Neural cell (in vitro differentiated cells): ENCODE results near the gene FSIP2. TPM values are rescaled to one million over a fixed set of nuclear protein-coding genes. Genes with fewer than 3 reads are reported as not detected.

Experiments used
- H2AFZ ChIP-seq: fragments of 200-600, 300-800 bp; sonication (generic), shearing (Covaris generic); 2 replicates; pipeline ENCODE4 v1.6.0; 2014; ENCODE audit warnings: low read depth, mild to moderate bottlenecking, antibody characterized with exemption, low read length, moderate library complexity
- H3F3A ChIP-seq: fragments of 200-600 bp; shearing (Covaris generic); 2 replicates; pipeline ENCODE4 v1.6.1; 2016; ENCODE audit warnings: mild to moderate bottlenecking, moderate library complexity, mixed read lengths, antibody characterized with exemption, low read length; ENCODE audit not compliant: insufficient read depth, poor library complexity, severe bottlenecking
- H3K27ac ChIP-seq: fragments of 200-600, 300-800 bp; sonication (generic), shearing (Covaris generic); 2 replicates; pipeline ENCODE4 v1.5.1; 2014; ENCODE audit warnings: mild to moderate bottlenecking, low read length, moderate library complexity
- H3K27me3 ChIP-seq: fragments of 300-800, 200-600 bp; sonication (generic), shearing (Covaris generic); 2 replicates; pipeline ENCODE4 v1.6.0; 2014; ENCODE audit warnings: mild to moderate bottlenecking, low read depth, low read length, moderate library complexity; ENCODE audit not compliant: insufficient read depth
- H3K36me3 ChIP-seq: fragments of 300-800, 200-600 bp; sonication (generic), shearing (Covaris generic); 2 replicates; pipeline ENCODE4 v1.5.1; 2014; ENCODE audit warnings: mild to moderate bottlenecking, antibody characterized with exemption, low read length, moderate library complexity; ENCODE audit not compliant: insufficient read depth
- H3K4me2 ChIP-seq: fragments of 300-800, 200-600 bp; sonication (generic), shearing (Covaris generic); 2 replicates; pipeline ENCODE4 v1.6.0; 2014; ENCODE audit warnings: mild to moderate bottlenecking, low read length
- H3K4me3 ChIP-seq: fragments of 300-800, 200-600 bp; sonication (generic), shearing (Covaris generic); 2 replicates; pipeline ENCODE4 v1.5.1; 2014; ENCODE audit warnings: mild to moderate bottlenecking, low read length, moderate library complexity
- H3K79me2 ChIP-seq: fragments of 200-600 bp; shearing (Covaris generic); replicated peaks from 2 replicates; pipeline ENCODE4 v1.6.0; 2014; ENCODE audit warnings: mild to moderate bottlenecking, low read length, moderate library complexity; ENCODE audit not compliant: insufficient read depth
- H3K9ac ChIP-seq: fragments of 300-800, 200-600 bp; sonication (generic), shearing (Covaris generic); 2 replicates; pipeline ENCODE4 v1.6.1; 2016; ENCODE audit warnings: mild to moderate bottlenecking, low read length, mixed read lengths
- H3K9me2 ChIP-seq: fragments of 200-600 bp; shearing (Covaris generic); 2 replicates; pipeline ENCODE4 v1.6.1; 2016; ENCODE audit warnings: mild to moderate bottlenecking, low read length, mixed read lengths; ENCODE audit not compliant: insufficient read depth
- H3K9me3 ChIP-seq: fragments of 200-600, 300-800 bp; sonication (generic), shearing (Covaris generic); 2 replicates; pipeline ENCODE4 v1.6.1; 2016; ENCODE audit warnings: mild to moderate bottlenecking, mixed run types, low read length, moderate library complexity, mixed read lengths
- H4K20me1 ChIP-seq: fragments of 200-600 bp; shearing (Covaris generic); 2 replicates; pipeline ENCODE4 v1.6.1; 2016; ENCODE audit warnings: mild to moderate bottlenecking, mixed run types; ENCODE audit not compliant: insufficient read depth
- CTCF ChIP-seq: fragments of 450-650 bp; IDR thresholded peaks from 2 replicates; pipeline ENCODE4 v1.5.1; 2014; ENCODE audit warnings: antibody characterized with exemption, mild to moderate bottlenecking, moderate library complexity; ENCODE audit not compliant: poor library complexity, severe bottlenecking
- EP300 ChIP-seq: fragments of 450-650 bp; conservative IDR thresholded peaks from 2 replicates; pipeline ENCODE4 v1.6.1; 2014; ENCODE audit warnings: antibody characterized with exemption, mild to moderate bottlenecking, moderate library complexity; ENCODE audit not compliant: poor library complexity, severe bottlenecking
- EZH2 ChIP-seq: fragments of 200-600, 300-800 bp; shearing (Covaris generic), sonication (generic); IDR thresholded peaks from 2 replicates; pipeline ENCODE4 v1.6.1; 2014; ENCODE audit warnings: antibody characterized with exemption, low read length, borderline replicate concordance, mild to moderate bottlenecking; ENCODE audit not compliant: insufficient read depth, poor library complexity, severe bottlenecking
- MXI1 ChIP-seq: fragments of 450-650 bp; conservative IDR thresholded peaks from 2 replicates; pipeline ENCODE4 v1.6.1; 2014; ENCODE audit warnings: antibody characterized with exemption, mild to moderate bottlenecking; ENCODE audit not compliant: poor library complexity, severe bottlenecking
- POLR2AphosphoS5 ChIP-seq: IDR thresholded peaks from 2 replicates; pipeline ENCODE4 v1.6.1; 2012
- RAD21 ChIP-seq: fragments of 450-650 bp; conservative IDR thresholded peaks from 2 replicates; pipeline ENCODE4 v1.6.1; 2014; ENCODE audit warnings: antibody characterized with exemption, mild to moderate bottlenecking, moderate library complexity
- REST ChIP-seq: IDR thresholded peaks from 2 replicates; pipeline ENCODE4 v1.6.1; 2012; ENCODE audit warnings: borderline replicate concordance
- SMC3 ChIP-seq: fragments of 450-650 bp; conservative IDR thresholded peaks from 2 replicates; pipeline ENCODE4 v1.6.1; 2014; ENCODE audit warnings: antibody characterized with exemption, mild to moderate bottlenecking, moderate library complexity; ENCODE audit not compliant: poor library complexity
- TAF1 ChIP-seq: IDR thresholded peaks from 2 replicates; pipeline ENCODE4 v1.6.1; 2012; ENCODE audit warnings: low read depth
- polyA plus RNA-seq: library from polyadenylated mRNA; depleted of rRNA; stranded (reverse); fragments of >200 nt; gene quantifications from 2 replicates; pipeline ENCODE4 v1.2.3, GENCODE V29; 2014

Gene FSIP2
- polyA plus RNA-seq, 1 donor from 2014 or later, result 11.0 TPM

GRCh38 chr2:185745864-185746859 is 7.6 kb downstream of the FSIP2 start:
- TF ChIP-seq REST, result no peak
- Histone ChIP-seq H3K9me2 (no peaks in the 10 kb centered on the region), H3F3A (no peaks in the 10 kb centered on the region)

GRCh38 chr2:185757356-185757755 is 18.8 kb downstream of the FSIP2 start:
- Histone ChIP-seq H3K4me3 (no peak overlapping the region), H2AFZ (no peak overlapping the region), H3K36me3 (no peaks in the 10 kb centered on the region), H3F3A (no peaks in the 10 kb centered on the region), H3K27me3 (no peaks in the 10 kb centered on the region), H3K4me2 (no peak overlapping the region), H4K20me1 (no peaks in the 10 kb centered on the region), H3K79me2 (no peaks in the 10 kb centered on the region), H3K9me2 (no peaks in the 10 kb centered on the region), H3K9me3 (no peaks in the 10 kb centered on the region), H3K27ac (no peak overlapping the region), H3K9ac (no peak overlapping the region)
- TF ChIP-seq EZH2, result no peak
- no peak for TF ChIP-seq SMC3

More at GRCh38 chr2:185745864-185746859, 7.6 kb downstream of the FSIP2 start:
- H3K79me2 ChIP-seq, result no peaks in the 10 kb centered on the region
- H3K36me3 ChIP-seq, result no peaks in the 10 kb centered on the region
- H3K27me3 ChIP-seq, result no peaks in the 10 kb centered on the region
- H3K9ac ChIP-seq, result no peak overlapping the region
- H3K4me3 ChIP-seq, result no peak overlapping the region
- no peak overlapping the region for H2AFZ ChIP-seq
- H3K9me3 ChIP-seq, result no peaks in the 10 kb centered on the region
- H3K4me2 ChIP-seq, result no peak overlapping the region
- no peaks in the 10 kb centered on the region for H4K20me1 ChIP-seq
- H3K27ac ChIP-seq, result no peak overlapping the region

- no peaks in the 10 kb centered on the region for H3K79me2 ChIP-seq
- no peak overlapping the region for H3K4me2 ChIP-seq
- no peaks in the 10 kb centered on the region for H3K36me3 ChIP-seq
- no peak overlapping the region for H3K9ac ChIP-seq
- H4K20me1 ChIP-seq, result no peaks in the 10 kb centered on the region
- peaks cover 6% of the 10 kb centered on the region for H3K9me3 ChIP-seq
- no peak overlapping the region for H3K4me3 ChIP-seq
- H3K27ac ChIP-seq, result no peak overlapping the region
- H3K9me2 ChIP-seq, result no peaks in the 10 kb centered on the region
- no peaks in the 10 kb centered on the region for H3K27me3 ChIP-seq
- TF ChIP-seq REST, result no peak
- no peak for TF ChIP-seq RAD21
- TF ChIP-seq EZH2, result no peak
- no peak for TF ChIP-seq MXI1
- TF ChIP-seq TAF1, result no peak
- no peak for TF ChIP-seq SMC3
- TF ChIP-seq POLR2AphosphoS5, result no peak
- no peak for TF ChIP-seq CTCF
- TF ChIP-seq EP300, result no peak
- no peak overlapping the region for H2AFZ ChIP-seq
- no peaks in the 10 kb centered on the region for H3F3A ChIP-seq
Observed at GRCh38 chr2:185771396-185771795, 32.8 kb downstream of the FSIP2 start.
